NCI-H2107 treated with DMSO at 0.1 percent for 48 hours (cell line): Measurements from ENCODE around the gene GJA5.
"Not testable (repeated sequence)": the region's sequence is repeated elsewhere in the genome, so short reads cannot be mapped to it uniquely, and the experiment has no call there.

ENCODE experiments used
- DNase-seq: peaks from one replicate; lab custom pipeline; 2025; ENCODE audit not compliant: unreplicated experiment; lab: John Stamatoyannopoulos, UW

GJA5 gene

DNA sequence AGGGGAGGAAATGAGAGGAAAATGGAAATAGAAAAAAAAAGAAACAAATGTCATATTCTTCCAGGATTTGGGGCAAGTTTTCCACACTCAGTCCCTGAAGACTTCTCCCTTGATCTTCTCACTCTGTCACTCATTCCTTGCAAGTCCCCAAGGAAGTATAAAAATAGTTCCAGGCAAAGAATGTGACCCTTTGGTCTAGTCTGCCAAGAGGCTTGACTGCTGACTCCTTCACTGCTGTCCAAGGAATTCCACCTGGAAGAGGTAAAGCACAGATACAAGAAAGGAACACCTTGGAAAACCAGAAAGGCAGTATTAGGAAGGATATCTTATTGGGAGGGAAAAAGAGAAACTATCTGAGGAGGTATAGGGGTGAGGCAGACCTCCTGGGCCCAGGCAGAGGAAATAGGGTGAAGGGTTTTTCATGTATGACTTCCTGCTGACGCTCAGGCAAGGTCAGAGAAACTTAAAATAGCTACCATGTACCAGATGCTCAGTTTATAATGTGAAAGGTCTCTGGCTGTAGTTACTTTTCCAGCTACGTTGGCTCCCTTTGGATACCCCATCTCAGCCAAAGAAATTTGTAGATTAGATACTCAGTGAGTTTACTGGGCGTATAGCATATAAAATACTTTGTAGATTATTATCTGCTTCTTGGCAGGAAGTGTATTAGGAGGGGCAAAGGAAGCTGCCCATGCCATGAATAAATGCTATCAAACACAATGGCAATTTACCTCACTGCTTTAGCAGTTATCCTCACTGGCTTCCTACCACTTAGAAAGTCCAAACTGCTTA lies 2.0 kb upstream of the GJA5 start:
- no peak for DNase-seq

DNA sequence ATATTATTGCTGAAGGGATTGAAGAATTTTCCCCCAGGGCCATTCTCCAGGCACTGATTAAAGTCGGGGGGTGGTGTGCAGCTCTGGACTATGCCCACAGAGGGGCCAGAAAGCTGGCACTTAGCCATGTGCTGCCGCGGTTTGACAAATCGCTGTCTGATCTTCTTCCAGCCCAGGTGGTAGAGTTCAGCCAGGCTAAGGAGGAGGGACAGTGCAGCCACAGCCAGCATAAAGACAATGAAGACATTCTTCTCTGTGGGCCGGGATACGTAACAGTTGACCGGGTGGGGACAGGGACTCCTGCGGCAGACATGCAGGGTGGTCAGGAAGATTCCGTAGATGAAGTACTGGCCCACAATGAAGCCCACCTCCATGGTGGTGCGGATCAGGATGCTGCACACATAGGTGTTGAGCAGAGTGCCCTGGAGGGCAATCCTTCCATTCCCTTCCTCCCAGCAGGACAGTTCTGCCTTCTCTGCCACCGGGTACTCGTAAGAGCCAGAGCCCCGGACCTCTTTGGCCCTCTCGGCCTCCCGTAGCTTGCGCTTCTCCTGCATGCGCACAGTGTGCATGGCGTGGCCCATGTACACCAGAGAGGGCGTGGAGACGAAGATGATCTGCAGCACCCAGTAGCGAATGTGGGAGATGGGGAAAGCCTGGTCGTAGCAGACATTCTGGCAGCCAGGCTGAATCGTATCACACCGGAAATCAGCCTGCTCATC lies 1.9 kb downstream of the GJA5 start:
- DNase-seq: no peak

DNA sequence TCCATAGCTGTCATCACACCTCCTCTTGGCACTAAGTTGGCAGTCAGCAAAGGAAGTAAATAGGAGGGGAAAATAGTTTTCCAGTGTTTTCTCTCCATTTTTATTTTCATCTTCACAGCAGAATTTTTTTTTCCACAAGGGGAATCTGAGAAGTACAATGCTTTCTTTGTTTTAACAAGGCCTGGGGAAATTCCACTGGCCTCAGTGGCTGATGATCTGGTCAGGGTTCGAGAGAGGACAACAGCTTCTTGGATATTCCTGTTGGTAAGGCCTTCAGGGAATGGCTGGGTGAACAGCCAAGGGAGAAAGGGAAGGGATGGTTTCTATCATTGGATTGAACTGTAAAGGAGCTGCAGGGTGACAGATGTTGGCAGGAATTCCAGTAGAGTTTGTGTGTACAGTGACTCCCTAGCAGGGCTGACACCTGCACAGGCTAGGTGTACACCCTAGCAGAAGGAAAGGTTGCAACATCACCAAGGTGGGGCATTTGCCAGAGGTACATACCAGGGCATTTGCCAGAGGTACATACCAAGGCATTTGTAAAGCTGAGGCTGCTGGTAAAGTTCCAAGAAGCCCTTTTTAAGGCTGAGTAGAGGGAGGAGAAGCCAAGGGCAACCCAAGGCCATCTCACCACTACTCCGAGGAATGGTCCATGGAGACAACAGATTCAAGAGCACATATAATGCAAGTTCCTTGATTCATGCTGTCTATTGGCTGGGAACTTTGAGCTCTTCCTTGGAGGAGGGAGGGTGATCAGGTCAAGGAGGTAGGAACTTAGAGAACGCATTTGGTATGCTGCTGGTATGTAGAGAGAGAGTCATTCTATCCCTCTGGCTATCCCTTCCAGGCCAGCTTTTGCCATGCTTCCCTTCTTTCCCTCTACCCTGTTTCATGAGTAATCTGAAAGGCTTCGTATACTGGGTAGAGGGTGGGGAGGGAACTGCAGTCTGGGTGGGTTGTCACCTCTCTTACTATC lies 3.1 kb downstream of the GJA5 start:
- no peak for DNase-seq

DNA sequence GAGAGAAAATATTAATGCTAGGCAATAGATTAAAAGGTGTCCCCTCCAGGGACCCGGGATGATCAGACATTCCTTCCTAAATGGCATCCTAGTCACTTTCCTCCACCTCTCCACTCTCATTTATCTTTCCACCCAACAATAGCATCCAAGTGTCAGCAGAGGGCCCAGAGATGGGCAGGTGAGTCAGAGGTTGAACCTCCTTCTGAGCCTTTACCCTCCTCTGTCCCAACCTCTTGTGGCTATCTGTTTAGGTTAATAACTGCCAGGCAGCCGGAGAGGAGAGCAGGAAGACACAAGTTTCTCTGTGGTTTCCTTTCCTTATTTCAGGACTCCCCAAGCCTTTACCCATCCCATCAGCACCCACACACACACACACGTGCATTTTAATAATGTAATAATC lies 4.1 kb downstream of the GJA5 start:
- DNase-seq: no peak

DNA sequence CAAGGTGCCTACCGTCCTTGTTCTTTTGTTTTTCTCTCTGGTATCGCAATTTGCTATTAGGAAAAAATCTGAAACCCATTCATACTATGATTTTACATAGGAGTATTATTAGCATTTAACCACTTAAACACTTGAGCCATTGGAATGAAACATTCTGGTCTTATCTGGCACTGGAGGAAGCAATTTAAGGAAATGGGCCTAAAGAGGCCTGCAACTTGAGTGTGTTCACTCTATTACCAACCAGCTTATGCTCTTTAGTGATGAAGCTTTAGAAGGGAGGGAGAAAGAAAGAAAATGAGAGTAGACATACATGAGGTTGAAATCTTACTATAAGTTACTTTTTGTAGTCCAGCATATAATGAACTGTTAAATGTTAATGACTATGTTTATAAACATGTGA lies 5.7 kb downstream of the GJA5 start:
- DNase-seq: no peak

DNA sequence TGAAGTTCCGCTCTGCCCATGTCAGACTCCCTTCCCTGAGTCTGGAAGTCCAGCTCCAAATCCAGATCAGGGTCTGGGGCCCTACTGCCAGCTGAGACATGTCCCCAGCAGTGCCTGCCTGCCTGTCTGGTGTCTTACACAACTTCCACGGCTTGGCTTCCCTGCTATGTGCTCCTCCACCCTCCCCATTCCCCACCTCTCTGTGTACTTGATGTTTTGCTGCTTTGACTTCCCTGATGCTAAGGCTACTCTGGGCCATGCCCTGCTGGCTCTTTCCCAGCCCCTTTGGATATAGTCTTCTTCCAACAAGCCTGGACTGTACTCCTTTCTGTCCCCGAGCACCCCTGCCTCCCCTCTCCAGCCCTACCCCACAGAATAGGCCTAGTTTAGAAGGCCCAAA lies 7.3 kb downstream of the GJA5 start:
- no peak for DNase-seq

DNA sequence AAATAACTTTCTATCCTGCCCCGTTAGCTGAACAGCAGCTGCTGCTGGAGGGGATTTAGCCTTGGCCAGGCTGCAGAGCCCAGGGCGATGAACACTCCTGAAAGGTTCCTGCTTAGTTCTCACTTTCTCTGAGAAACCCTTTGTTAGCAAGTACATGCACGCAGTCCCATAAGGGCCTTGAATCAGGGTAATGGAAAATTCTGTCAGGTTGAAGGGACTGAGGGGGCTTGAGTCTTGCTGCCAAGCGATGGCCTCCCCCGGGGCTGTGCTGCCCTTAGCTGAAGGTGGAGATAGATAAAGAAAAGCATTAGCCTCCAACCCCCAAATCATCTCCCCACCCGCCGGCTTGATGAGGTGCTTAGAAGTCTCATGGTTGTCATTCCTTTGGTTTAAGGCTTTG lies 7.9 kb downstream of the GJA5 start:
- no peak for DNase-seq

DNA sequence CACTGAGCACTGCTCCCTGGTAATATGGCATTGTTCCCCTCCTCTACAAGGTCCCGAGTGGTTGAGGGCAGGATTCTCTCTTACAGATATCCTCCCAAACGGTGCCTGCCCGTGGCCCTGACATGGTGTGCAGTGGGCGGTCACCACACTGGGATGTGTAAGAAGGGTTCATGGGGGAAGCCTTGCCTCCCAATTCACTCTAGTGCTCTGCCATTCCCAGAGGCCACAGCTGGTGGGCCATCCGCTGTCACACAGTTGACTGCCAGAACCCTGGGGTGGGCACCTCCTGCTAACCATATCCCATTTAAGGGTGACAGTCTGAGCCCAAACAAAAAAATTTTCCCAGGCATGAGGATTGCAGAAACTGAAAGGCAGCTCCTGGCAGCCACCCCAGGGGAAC lies 9.1 kb downstream of the GJA5 start:
- DNase-seq: no peak

DNA sequence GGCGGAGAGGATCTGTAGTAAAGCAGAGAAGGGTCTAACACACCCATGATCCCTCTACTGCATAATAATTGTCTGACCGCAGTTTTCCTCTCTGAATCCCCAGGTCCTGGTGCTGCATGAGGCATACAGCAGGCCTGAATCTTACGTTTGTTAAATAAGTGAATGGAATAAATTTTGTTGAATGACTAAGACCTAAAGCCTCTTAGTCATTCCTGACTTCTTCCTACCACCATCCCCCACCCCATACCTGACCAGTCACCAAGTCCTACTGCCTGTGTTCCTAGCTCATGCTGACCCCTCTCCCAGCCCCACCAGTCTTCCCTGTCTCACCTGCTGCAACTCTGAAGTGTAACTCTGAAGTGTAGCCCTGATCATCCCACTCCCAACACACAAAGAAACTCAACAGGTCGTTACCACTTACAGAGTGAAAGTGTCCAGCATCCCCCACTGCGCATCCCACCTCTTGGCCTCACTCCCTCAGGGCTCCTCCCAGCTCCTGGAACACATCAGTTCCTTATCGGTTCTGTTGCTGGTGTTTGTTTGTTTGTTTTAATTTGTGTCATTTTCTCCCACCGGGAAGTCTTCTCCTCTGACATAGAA lies 9.7 kb downstream of the GJA5 start:
- DNase-seq: no peak

DNA sequence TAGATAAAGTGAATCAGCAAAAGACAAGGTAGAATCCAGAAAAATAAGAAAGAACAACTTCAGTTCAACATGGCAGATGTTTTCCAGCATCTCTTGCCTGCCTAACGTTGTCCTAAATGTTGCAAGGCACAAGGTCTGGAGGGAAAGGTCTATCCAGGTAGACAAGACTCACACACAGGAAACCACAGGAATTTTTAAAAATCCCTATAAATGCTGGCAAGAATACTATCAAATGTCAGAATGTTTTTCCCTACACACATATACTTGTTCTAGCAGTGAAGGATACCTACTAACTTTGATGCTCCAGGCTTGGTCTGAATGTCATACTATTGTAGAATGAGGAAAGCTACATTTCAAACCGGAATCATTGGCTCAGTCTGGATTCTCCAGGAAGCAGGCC lies 10.6 kb downstream of the GJA5 start:
- no peak for DNase-seq

DNA sequence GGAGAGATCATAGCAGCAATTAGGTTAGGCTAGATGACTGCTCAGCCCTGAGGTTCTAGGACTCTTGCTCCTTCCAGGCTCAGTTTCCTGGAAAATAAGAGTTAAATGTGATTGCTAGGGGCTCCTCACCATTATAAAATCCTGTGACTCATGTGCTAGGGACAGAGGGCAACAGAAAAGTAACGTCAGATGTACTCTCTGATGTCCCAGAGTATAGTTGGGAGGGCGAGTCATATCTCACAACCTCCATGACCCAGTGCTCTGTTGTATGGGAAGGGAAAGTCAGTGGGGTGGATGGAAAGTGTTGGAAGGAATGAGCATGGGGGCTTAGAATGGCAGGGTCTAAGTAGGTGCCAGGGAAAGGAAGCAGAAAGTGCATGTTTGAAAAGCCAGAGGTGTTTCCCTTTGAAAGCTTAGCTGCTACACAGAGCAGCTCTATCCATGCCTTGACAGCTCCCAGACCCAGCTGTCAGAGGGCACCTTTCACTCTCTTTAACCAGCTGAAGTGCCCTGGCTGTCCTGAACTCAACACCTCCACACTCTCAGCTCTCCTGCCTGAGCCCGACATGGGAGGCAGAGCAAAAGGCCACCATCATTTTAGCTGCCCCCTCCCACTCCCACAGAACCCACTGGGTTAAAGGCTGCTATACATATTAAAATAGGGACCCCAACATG lies 11.6 kb downstream of the GJA5 start:
- no peak for DNase-seq

DNA sequence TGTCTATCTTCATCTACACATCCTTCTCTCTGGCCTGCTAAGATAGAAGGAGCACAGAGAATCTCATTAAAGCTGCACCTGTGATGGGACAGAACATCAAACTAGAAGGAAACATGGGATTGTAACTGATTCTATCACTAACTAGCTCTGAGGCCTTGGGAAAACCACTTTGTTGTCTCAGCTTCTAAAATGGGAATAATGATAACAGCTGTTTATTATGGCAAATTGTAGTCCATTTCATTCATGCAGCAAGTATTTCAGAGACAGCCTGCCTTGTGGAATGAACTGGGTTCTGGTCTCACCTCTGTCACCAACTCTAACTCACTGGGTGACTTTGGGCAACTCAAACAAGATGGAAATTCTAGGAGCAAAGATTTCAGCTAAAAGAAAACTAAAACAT lies 12.4 kb downstream of the GJA5 start:
- no peak for DNase-seq

DNA sequence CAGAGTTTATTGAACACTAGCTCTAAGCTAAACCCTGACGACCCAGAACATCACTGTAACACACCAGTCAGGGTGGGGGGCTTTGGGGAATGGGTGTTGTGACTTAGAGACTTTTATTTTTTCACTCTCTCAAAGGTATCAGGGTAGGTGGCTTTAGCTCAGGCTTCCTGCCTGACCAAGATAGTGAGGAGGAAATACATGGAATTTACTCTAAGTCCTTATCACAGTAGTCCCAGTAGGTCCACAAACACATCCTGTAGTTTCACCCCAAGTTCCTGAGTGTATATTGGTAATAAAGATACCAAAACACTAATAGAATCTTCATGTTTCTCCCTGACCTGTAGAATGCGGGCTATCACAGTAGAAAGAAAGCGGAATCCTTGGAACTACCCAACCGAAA lies 15.1 kb downstream of the GJA5 start:
- DNase-seq: no peak

DNA sequence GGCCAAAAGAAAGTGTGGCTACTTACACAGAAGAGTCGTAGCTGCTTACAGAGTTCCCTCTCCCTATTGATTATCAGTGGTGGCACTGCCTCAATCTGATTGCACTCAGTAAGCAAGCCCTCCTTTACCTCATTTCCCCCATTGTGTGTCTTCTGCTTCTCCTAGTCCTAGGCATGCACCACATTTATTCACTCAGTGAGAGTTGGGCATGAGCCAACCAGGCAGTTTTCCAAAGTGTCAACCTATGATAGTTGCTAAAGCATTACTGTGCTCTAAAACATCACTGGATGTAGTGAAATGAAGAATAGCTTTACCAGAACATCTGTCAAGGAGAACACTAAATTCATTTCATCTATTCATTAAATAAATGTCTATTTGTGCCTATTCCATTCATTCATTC lies 19.3 kb downstream of the GJA5 start:
- DNase-seq: no peak

DNA sequence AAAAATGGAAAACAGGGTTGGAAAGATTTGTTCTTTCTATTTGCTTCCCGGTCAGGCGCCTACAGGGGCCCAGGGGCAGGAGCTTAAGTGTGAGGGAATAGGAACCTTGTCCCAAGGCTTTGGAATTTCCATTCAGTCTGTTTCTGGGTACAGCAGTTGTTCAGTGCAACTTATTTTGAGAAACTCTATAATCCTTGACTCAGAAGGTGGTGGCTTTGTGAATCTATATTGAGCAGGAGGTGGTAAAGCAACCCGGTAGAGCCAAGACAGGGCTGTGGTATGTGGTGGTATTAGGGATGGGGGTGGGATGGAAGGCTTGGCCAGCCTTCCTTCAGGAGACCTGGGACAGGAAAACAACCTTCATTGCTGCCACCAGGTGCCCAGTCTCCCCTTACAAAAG lies 20.0 kb downstream of the GJA5 start:
- DNase-seq: no peak

DNA sequence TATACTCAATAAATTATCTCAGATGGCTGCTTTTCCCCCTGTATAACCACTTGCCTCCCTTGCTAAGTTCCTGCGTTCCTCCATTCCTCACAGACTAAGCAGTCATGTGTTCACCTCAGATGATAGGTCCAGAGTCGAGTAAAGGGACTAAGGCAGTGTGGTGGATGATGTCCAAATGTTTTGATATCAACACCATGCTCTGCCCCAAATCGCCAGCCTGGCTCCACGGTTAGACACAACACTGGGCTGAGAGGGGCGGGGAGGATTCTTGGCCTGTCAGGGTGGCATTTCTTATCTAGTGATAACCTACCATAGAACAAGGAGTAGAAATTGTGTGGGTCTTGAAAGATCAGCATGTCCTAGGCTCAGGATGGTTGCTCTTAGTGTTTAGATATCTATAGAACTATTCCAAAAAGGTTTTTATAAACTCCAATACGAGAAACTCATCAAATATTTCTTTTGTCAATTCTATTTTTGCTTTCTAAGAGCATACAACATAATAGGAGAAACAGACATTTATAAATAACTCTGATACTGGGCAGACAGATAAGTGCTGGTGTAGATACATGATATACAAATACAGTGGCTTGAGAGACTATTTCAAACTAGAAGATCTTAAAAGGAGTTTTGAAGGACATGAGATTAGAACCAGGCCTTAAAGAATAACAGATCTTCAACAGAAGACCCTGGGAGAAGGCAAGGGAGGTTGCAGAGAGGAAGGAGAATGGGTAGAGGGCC lies 21.5 kb downstream of the GJA5 start:
- no peak for DNase-seq

DNA sequence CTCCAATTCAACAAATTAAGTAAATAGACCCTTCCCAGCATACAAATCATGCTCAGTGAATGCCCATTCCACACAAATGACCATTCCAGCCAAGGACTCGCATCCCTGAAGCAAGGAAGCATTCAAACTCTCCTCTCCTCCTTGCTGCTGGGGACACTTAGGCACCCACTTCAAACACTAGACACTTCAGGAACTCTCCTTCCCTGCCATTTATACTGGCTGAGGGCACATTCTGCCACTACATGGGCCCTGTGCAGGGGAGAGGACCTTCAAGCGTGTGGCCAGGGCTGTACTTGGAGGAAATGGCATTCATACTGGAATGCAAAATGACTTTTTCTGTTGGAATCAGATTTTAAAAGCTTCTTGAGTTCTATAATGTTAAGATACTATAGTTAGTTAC lies 22.3 kb downstream of the GJA5 start:
- no peak for DNase-seq

DNA sequence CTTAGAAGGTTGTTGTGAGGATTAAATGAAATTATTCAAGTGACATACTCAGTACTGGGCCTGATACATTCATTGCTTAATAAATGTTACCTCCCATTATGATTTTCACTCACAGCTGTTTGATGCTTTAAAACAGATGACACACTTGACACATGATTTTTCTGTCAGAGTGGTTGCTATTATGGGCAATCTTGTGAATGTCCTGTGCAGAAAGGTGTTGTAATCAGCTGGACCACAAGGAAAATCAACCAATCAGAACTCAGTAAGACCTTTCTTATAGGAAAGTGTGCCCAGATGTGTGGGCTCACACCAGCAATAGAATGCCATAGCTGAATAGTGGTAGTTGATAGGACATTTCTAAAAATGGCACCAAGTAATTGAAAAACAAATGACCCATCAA lies 23.5 kb downstream of the GJA5 start:
- no peak for DNase-seq

DNA sequence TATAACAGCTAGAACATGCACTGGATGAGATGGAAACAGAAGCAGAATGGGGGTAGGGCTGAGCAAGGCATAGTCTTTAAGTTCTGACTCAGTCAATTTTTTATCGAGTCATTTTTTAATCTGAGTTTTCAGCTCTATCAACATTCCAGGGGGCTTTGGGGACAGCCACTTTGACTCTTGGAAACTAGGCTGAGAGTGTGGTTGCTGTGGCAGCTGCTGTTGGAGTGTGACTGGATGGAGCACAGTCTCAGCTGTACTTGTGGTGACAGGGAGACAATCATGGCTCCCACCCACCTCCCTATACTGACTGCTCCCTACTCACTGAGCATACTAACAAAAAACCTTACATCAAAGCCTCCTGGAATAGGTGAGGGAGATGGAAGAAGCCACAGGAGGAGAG lies 25.0 kb downstream of the GJA5 start:
- no peak for DNase-seq

DNA sequence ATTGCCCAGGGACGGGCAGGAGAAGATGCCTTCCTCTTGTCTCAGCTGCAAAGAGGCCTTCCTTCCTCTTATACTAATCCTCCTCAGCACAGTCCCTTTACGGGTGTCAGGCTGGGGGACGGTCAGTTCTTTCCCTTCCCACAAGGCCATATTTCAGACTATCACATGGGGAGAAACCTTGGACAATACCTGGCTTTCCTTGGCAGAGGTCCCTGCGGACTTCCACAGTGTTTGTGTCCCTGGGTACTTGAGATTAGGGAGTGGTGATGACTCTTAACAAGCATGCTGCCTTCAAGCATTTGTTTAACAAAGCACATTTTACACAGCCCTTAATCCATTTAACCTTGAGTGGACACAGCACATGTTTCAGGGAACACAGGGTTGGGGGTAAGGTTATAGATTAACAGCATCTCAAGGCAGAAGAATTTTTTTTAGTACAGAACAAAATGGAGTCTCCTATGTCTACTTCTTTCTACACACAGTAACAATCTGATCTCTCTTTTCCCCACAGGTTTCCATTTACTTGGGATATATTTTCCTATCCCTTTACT lies 26.0 kb downstream of the GJA5 start:
- not testable (repeated sequence) for DNase-seq
